Measurements from ENCODE around the gene CDC42EP1.

GRCh38 chr22:37534445-37534844 lies 25.8 kb upstream of the CDC42EP1 start:
- TF ChIP-seq CTCF (IDR thresholded peaks at IDR 0.05) (no peak), POLR2A (IDR thresholded peaks at IDR 0.05) (no peak), EP300 (IDR thresholded peaks at IDR 0.05) (no peak)
